ENCODE results near the gene DEDD2.

DEDD2 gene

GRCh38 chr19:42169486-42170413 lies 47.7 kb downstream of the DEDD2 start:
- Histone ChIP-seq H3K36me3 (ENCODE audit: control insufficient read depth, insufficient read depth, low read length) (no peaks in the 10 kb centered on the region), H3K4me3 (replicated peaks; ENCODE audit: low read depth, low read length) (no peak overlapping the region), H3K27me3 (replicated peaks; ENCODE audit: control insufficient read depth, insufficient read depth, low read length) (no peaks in the 10 kb centered on the region; the same call in 1 of the 2 replicates)
- TF ChIP-seq CTCF (IDR thresholded peaks at IDR 0.05; ENCODE audit: insufficient read depth, low read length, poor library complexity, severe bottlenecking): no peak
- no peak for DNase-seq (ENCODE audit: extremely low read depth, insufficient read length)

DNA sequence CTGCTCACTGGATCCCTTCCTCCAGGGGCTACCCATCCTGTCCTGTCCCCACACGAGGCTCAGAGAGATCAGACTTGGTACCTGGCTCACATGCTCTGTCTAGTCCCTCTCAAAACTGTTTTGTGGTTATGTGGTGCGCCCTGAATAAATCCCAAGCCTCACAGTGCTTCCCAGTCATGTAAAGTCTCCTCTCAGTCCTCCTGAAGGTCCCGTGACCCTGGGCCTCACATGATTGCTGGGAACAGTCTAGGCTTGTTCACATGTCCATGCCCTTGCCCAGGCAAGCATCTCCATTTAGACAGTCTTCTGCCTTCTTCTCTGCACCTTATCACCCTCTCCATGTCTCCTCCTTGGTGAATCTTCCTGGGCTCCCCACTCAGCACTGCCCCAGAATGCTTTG lies 49.3 kb downstream of the DEDD2 start:
- Histone ChIP-seq H3K4me3 (replicated peaks; ENCODE audit: low read depth, low read length) (no peak overlapping the region), H3K36me3 (ENCODE audit: control insufficient read depth, insufficient read depth, low read length) (no peaks in the 10 kb centered on the region), H3K27me3 (replicated peaks; ENCODE audit: control insufficient read depth, insufficient read depth, low read length) (no peaks in the 10 kb centered on the region; the same call in none of the 2 replicates)
- TF ChIP-seq CTCF (IDR thresholded peaks at IDR 0.05; ENCODE audit: insufficient read depth, low read length, poor library complexity, severe bottlenecking): no peak
- no peak for DNase-seq (ENCODE audit: extremely low read depth, insufficient read length)

GRCh38 chr19:42166316-42166715 lies 51.2 kb downstream of the DEDD2 start:
- no peak for TF ChIP-seq CTCF (IDR thresholded peaks at IDR 0.05; ENCODE audit: insufficient read depth, low read length, poor library complexity, severe bottlenecking)
- H3K27me3 ChIP-seq (replicated peaks; ENCODE audit: control insufficient read depth, insufficient read depth, low read length): no peaks in the 10 kb centered on the region; the same call in none of the 2 replicates
- H3K4me3 ChIP-seq (replicated peaks; ENCODE audit: low read depth, low read length): no peak overlapping the region
- H3K36me3 ChIP-seq (ENCODE audit: control insufficient read depth, insufficient read depth, low read length): no peaks in the 10 kb centered on the region
- DNase-seq (ENCODE audit: extremely low read depth, insufficient read length): no peak

DNA sequence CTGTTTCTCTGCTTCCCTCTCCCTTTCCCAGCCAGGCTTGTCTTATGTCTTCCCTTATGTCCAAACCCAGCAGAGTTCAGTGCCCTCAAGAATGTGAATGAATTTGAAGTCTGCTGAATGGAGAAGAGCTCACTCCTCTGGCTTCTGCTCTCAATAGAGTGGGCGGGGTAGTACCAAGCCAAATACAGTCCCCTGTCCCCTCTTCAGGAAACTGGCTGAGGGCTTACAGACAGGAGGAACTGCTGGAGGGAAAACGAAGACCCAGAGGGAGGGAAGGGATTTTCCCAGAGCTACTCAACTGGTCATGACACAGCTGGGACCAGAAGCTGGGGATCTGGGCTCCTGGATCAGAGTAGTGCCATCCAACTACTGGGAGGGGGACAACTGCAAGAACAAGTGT lies 52.3 kb downstream of the DEDD2 start:
- H3K27me3 ChIP-seq (replicated peaks; ENCODE audit: control insufficient read depth, insufficient read depth, low read length): no peaks in the 10 kb centered on the region; the same call in none of the 2 replicates
- DNase-seq (ENCODE audit: extremely low read depth, insufficient read length): no peak
- TF ChIP-seq CTCF (IDR thresholded peaks at IDR 0.05; ENCODE audit: insufficient read depth, low read length, poor library complexity, severe bottlenecking): no peak

GRCh38 chr19:42161616-42162263 lies 55.7 kb downstream of the DEDD2 start:
- DNase-seq (ENCODE audit: extremely low read depth, insufficient read length): no peak
- Histone ChIP-seq H3K36me3 (ENCODE audit: control insufficient read depth, insufficient read depth, low read length) (no peaks in the 10 kb centered on the region), H3K27me3 (replicated peaks; ENCODE audit: control insufficient read depth, insufficient read depth, low read length) (no peaks in the 10 kb centered on the region; the same call in none of the 2 replicates), H3K4me3 (replicated peaks; ENCODE audit: low read depth, low read length) (no peak overlapping the region)
- no peak for TF ChIP-seq CTCF (IDR thresholded peaks at IDR 0.05; ENCODE audit: insufficient read depth, low read length, poor library complexity, severe bottlenecking)

More for the DNA sequence above, 52.3 kb downstream of the DEDD2 start:
- Histone ChIP-seq H3K36me3 (ENCODE audit: control insufficient read depth, insufficient read depth, low read length) (no peaks in the 10 kb centered on the region), H3K4me3 (replicated peaks; ENCODE audit: low read depth, low read length) (no peak overlapping the region)

All from GM06990 (cell line).